ENCODE results near the gene PICK1. TPM values are rescaled to one million over a fixed set of nuclear protein-coding genes. Genes with fewer than 3 reads are reported as not detected.
A peak's percentile ranks its signal among the peaks of the same experiment; 100 is the strongest.

PICK1 gene
- total and polyA plus RNA-seq, 2 of the 8 experiments (the other 6 are each of a cell fraction or from before 2014, with no cell fraction given): 20.4 to 22.9 TPM

GRCh38 chr22:38027487-38027886, 29.7 kb upstream of the PICK1 start:
- H4K91ac ChIP-seq (replicated peaks; ENCODE audit: insufficient read length, low read length): no peak overlapping the region
- CTCF ChIA-PET (ENCODE audit: partially characterized antibody): interaction anchor here (0.8 to 2.0 kb wide), 11 partner anchors 8 to 492 kb away, joined by 3 to 8 read pairs (median 3); partner anchors contain the start of gene BAIAP2L2
- H2AFZ ChIP-seq (ENCODE audit: low read length): no peak overlapping the region
- no peaks in the 10 kb centered on the region for H3K79me2 ChIP-seq (ENCODE audit: control insufficient read depth in 1 of 2, insufficient read depth in 2 of 2, low read length in 2 of 2)
- H4K20me1 ChIP-seq (replicated peaks in 1 of 2; ENCODE audit: control insufficient read depth in 1 of 2, insufficient read depth in 2 of 2, low read length in 2 of 2): peaks cover 0 to 3% of the 10 kb centered on the region in 2 experiments
- no peak overlapping the region for H3K18ac ChIP-seq (ENCODE audit: extremely low read depth, low read length)
- H2BK5ac ChIP-seq (ENCODE audit: low read depth, low read length): no peak overlapping the region
- H3K56ac ChIP-seq (replicated peaks; ENCODE audit: insufficient read length, low read depth, low read length): no peak overlapping the region
- no peak overlapping the region for H3K4ac ChIP-seq (replicated peaks; ENCODE audit: insufficient read length, low read depth, low read length)
- H3K4me3 ChIP-seq (ENCODE audit: extremely low read depth in 1 of 4, insufficient read depth in 2 of 4, low read depth in 3 of 4, low read length in 4 of 4): no peak overlapping the region
- 0 out of 2 replicates have a peak overlapping the region, but pooled peaks have one; percentile 47 for H2BK15ac ChIP-seq (ENCODE audit: low read length)
- no peaks in the 10 kb centered on the region for H3K36me3 ChIP-seq (ENCODE audit: control insufficient read depth in 2 of 4, insufficient read depth in 4 of 4, low read length in 3 of 4)
- POLR2A ChIA-PET (ENCODE audit: partially characterized antibody): interaction anchor here (2.0 kb wide), 1 partner anchor 12 kb away, joined by 7 read pairs; no protein-coding TSS in a partner anchor
- no peak overlapping the region for H3K27ac ChIP-seq (ENCODE audit: low read depth, low read length)
- 0 out of 2 replicates have a peak overlapping the region, but pooled peaks have one; percentile 1 for H2BK12ac ChIP-seq (ENCODE audit: low read depth, low read length)
- no peak overlapping the region for H4K5ac ChIP-seq (ENCODE audit: insufficient read length, low read depth, low read length)
- WGBS, 2 experiments (ENCODE audit: extremely low coverage in 1 of 2, insufficient coverage in 1 of 2, insufficient read length in 1 of 2, insufficient replicate concordance in 2 of 2, low coverage in 1 of 2, low lambda C conversion rate in 2 of 2, missing lambda C conversion rate in 1 of 2): 92% methylated on average over 8 of the region's 9 CpGs; no CpG with 5 or more reads in 1 of the 2 experiments
- no peak overlapping the region for H3K4me2 ChIP-seq (ENCODE audit: insufficient read depth in 1 of 2, low read depth in 2 of 2, low read length in 2 of 2)
- no peaks in the 10 kb centered on the region for H3K79me1 ChIP-seq (ENCODE audit: low read depth, low read length)
- H3K9ac ChIP-seq (replicated peaks in 1 of 4; ENCODE audit: extremely low read depth in 1 of 4, low read depth in 3 of 4, low read length in 3 of 4): no peak overlapping the region
- no peak overlapping the region for H3K23ac ChIP-seq (ENCODE audit: insufficient read length)
- no peaks in the 10 kb centered on the region for H3K9me3 ChIP-seq (ENCODE audit: insufficient read depth in 2 of 2, low read depth in 1 of 2, low read length in 1 of 2)
- H3K23me2 ChIP-seq (ENCODE audit: low read depth, low read length): peaks cover 3% of the 10 kb centered on the region; the same call in 1 of the 2 replicates
- H3K4me1 ChIP-seq (replicated peaks in 1 of 4; ENCODE audit: control insufficient read depth in 3 of 4, insufficient read depth in 4 of 4, low read length in 3 of 4): peaks cover 0 to 14% (median 2%) of the 10 kb centered on the region in 4 experiments; a peak in 5 of 7 replicates
- H3K27me3 ChIP-seq (replicated peaks in 1 of 4; ENCODE audit: control insufficient read depth in 3 of 4, extremely low read depth in 1 of 4, insufficient read depth in 3 of 4, low read length in 3 of 4): peaks cover 0 to 5% (median 0%) of the 10 kb centered on the region in 4 experiments; a peak in 1 of 7 replicates
- no peak overlapping the region for H3K14ac ChIP-seq (ENCODE audit: insufficient read length)
- FAIRE-seq (no peak), DNase-seq (ENCODE audit: low read depth in 1 of 2, low spot score in 2 of 2) (no peak)
- no peak overlapping the region for H2AK5ac ChIP-seq (ENCODE audit: low read depth, low read length)
- 0 out of 2 replicates have a peak overlapping the region, but pooled peaks have one; percentile 0 for H4K8ac ChIP-seq (ENCODE audit: extremely low read depth, insufficient read depth, low read length)
- no peak overlapping the region for H2BK20ac ChIP-seq (ENCODE audit: low read length)
- H2BK120ac ChIP-seq (replicated peaks; ENCODE audit: low read depth, low read length): no peak overlapping the region
- TF ChIP-seq CHD2 (IDR thresholded peaks at IDR 0.05; ENCODE audit: low read length): no peak
- TF ChIP-seq KDM5A (IDR thresholded peaks at IDR 0.05; ENCODE audit: low read length): no peak
- TF ChIP-seq BACH1 (IDR thresholded peaks at IDR 0.05; ENCODE audit: low read length): no peak
- TF ChIP-seq POU5F1 (IDR thresholded peaks at IDR 0.05; ENCODE audit: low read depth, low read length): no peak
- TF ChIP-seq SIN3A (conservative IDR thresholded peaks at IDR 0.05 in 1 of 2, IDR thresholded peaks at IDR 0.05 in 1 of 2; ENCODE audit: low read depth in 1 of 2, low read length in 2 of 2): no peak
- no peak for TF ChIP-seq YY1 (IDR thresholded peaks at IDR 0.05; ENCODE audit: low read depth, low read length)
- no peak for TF ChIP-seq PHF8 (conservative IDR thresholded peaks at IDR 0.05; ENCODE audit: low read depth, low read length)
- TF ChIP-seq RFX5 (IDR thresholded peaks at IDR 0.05; ENCODE audit: borderline replicate concordance, low read depth, low read length): no peak
- TF ChIP-seq SP2 (IDR thresholded peaks at IDR 0.05; ENCODE audit: low read length): no peak
- TF ChIP-seq EGR1 (IDR thresholded peaks at IDR 0.05; ENCODE audit: borderline replicate concordance, low read depth, low read length): no peak
- no peak for TF ChIP-seq POLR2AphosphoS5 (IDR thresholded peaks at IDR 0.05; ENCODE audit: low read depth, low read length)
- TF ChIP-seq GTF2F1 (IDR thresholded peaks at IDR 0.05; ENCODE audit: borderline replicate concordance, low read depth, low read length): no peak
- TF ChIP-seq SP4 (IDR thresholded peaks at IDR 0.05; ENCODE audit: low read length): no peak
- no peak for TF ChIP-seq CEBPB (IDR thresholded peaks at IDR 0.05; ENCODE audit: low read depth, low read length)
- TF ChIP-seq CBX5 (IDR thresholded peaks at IDR 0.05; ENCODE audit: low read depth, low read length): no peak
